OCI-LY3 (cell line): ENCODE results near the gene IDH3G.
"Not testable (repeated sequence)": the region's sequence is repeated elsewhere in the genome, so short reads cannot be mapped to it uniquely, and the experiment has no call there.

Experiments used
- H2AFZ ChIP-seq: fragments of 200-600, 300-600 bp; shearing (Covaris generic); 2 replicates; pipeline ENCODE4 v1.6.0; 2014; ENCODE audit warnings: antibody characterized with exemption, low read depth, low read length
- H3K27ac ChIP-seq: fragments of 200-600, 300-600 bp; sonication (generic); 2 replicates; pipeline ENCODE4 v1.5.1; 2014; ENCODE audit warnings: mild to moderate bottlenecking, low read length, moderate library complexity, mixed read lengths
- H3K27me3 ChIP-seq: fragments of 200-600, 300-600 bp; sonication (generic); 2 replicates; pipeline ENCODE4 v1.6.1; 2014; ENCODE audit warnings: low read depth, low read length, mixed read lengths
- H3K36me3 ChIP-seq: fragments of 200-600, 300-600 bp; sonication (generic); replicated peaks from 2 replicates; pipeline ENCODE3; 2014; ENCODE audit warnings: low read depth, low read length, mixed read lengths
- H3K4me1 ChIP-seq: fragments of 300-600, 200-600 bp; sonication (generic); 2 replicates; pipeline ENCODE4 v1.6.1; 2014; ENCODE audit warnings: low read length, mixed read lengths
- H3K4me2 ChIP-seq: fragments of 200-600, 300-600 bp; sonication (generic); 2 replicates; pipeline ENCODE4 v1.6.1; 2014; ENCODE audit warnings: low read length, mixed read lengths
- H3K4me3 ChIP-seq: fragments of 300-600, 200-600 bp; sonication (generic); 2 replicates; pipeline ENCODE4 v1.5.1; 2014; ENCODE audit warnings: antibody characterized with exemption, mild to moderate bottlenecking, low read length, moderate library complexity
- H3K79me2 ChIP-seq: fragments of 300-600, 200-600 bp; shearing (Covaris generic); 2 replicates; pipeline ENCODE4 v1.6.1; 2014; ENCODE audit warnings: mild to moderate bottlenecking, low read length, mixed read lengths
- H3K9ac ChIP-seq: fragments of 300-600, 200-600 bp; shearing (Covaris generic); 2 replicates; pipeline ENCODE4 v1.6.0; 2014; ENCODE audit warnings: mild to moderate bottlenecking, low read length, moderate library complexity
- H3K9me3 ChIP-seq: fragments of 200-600, 300-600 bp; shearing (Covaris generic); 2 replicates; pipeline ENCODE4 v1.6.1; 2014; ENCODE audit warnings: low read length, mixed read lengths; ENCODE audit not compliant: insufficient read depth
- H4K20me1 ChIP-seq: fragments of 200-600, 300-600 bp; sonication (generic); 2 replicates; pipeline ENCODE4 v1.6.1; 2016; ENCODE audit warnings: low read length, mixed read lengths; ENCODE audit not compliant: insufficient read depth
- CTCF ChIP-seq: fragments of 200-600, 300-600 bp; sonication (generic); IDR thresholded peaks from 2 replicates; pipeline ENCODE4 v1.5.1; 2014; ENCODE audit warnings: antibody characterized with exemption, low read length, low read depth
- EZH2phosphoT487 ChIP-seq: fragments of 200-600 bp; shearing (Covaris generic); IDR thresholded peaks from 2 replicates; pipeline ENCODE4 v1.6.1; 2018; ENCODE audit warnings: antibody characterized with exemption, mixed run types, low read depth

Gene IDH3G

GRCh38 chrX:153744210-153745066 lies 49.7 kb downstream of the IDH3G start:
- Histone ChIP-seq H3K27ac (no peak overlapping the region), H3K9ac (no peak overlapping the region), H3K4me1 (no peaks in the 10 kb centered on the region), H4K20me1 (no peaks in the 10 kb centered on the region), H3K36me3 (no peaks in the 10 kb centered on the region), H3K27me3 (no peaks in the 10 kb centered on the region), H3K9me3 (no peaks in the 10 kb centered on the region), H3K4me2 (peak overlapping the region; percentile 50), H3K79me2 (no peaks in the 10 kb centered on the region), H3K4me3 (peak overlapping the region; percentile 24; the same call in 1 of the 2 replicates), H2AFZ (no peak overlapping the region)
- no peak for TF ChIP-seq EZH2phosphoT487
- TF ChIP-seq CTCF = peak; percentile 36

- not testable (repeated sequence) for H3K9me3 ChIP-seq, H3K9ac ChIP-seq, H3K4me3 ChIP-seq, H3K79me2 ChIP-seq, H3K4me1 ChIP-seq, H3K27me3 ChIP-seq, H3K36me3 ChIP-seq, H3K27ac ChIP-seq, H4K20me1 ChIP-seq, H2AFZ ChIP-seq
- H3K4me2 ChIP-seq = peak overlapping the region; percentile 50; the same call in 1 of the 2 replicates
Observed at GRCh38 chrX:153743468-153744209, 50.5 kb downstream of the IDH3G start.

GRCh38 chrX:153742796-153743467 lies 51.2 kb downstream of the IDH3G start:
- not testable (repeated sequence) for H3K4me1 ChIP-seq, H3K27me3 ChIP-seq, H2AFZ ChIP-seq, H3K9ac ChIP-seq, H3K4me2 ChIP-seq, H3K36me3 ChIP-seq, H3K9me3 ChIP-seq, H3K79me2 ChIP-seq, H3K27ac ChIP-seq, H3K4me3 ChIP-seq, H4K20me1 ChIP-seq

- not testable (repeated sequence) for H3K9ac ChIP-seq, H3K4me3 ChIP-seq, H3K4me1 ChIP-seq, H3K79me2 ChIP-seq, H3K27ac ChIP-seq, H3K27me3 ChIP-seq, H4K20me1 ChIP-seq, H3K4me2 ChIP-seq, H2AFZ ChIP-seq, H3K9me3 ChIP-seq, H3K36me3 ChIP-seq
Observed at GRCh38 chrX:153742111-153742510, 52.1 kb downstream of the IDH3G start.

- Histone ChIP-seq H2AFZ (no peak overlapping the region), H4K20me1 (no peaks in the 10 kb centered on the region), H3K9ac (no peak overlapping the region), H3K36me3 (no peaks in the 10 kb centered on the region), H3K4me3 (no peak overlapping the region), H3K4me1 (no peaks in the 10 kb centered on the region), H3K27ac (no peak overlapping the region), H3K27me3 (no peaks in the 10 kb centered on the region), H3K9me3 (no peaks in the 10 kb centered on the region), H3K79me2 (no peaks in the 10 kb centered on the region), H3K4me2 (no peak overlapping the region)
- no peak for TF ChIP-seq EZH2phosphoT487
- no peak for TF ChIP-seq CTCF
Observed at GRCh38 chrX:153741446-153741845, 52.7 kb downstream of the IDH3G start.
